DMS 273 (cell line): ENCODE data around the gene FRAS1.

Experiments used
- DNase-seq: peaks from one replicate; lab custom pipeline; 2025; ENCODE audit not compliant: unreplicated experiment; lab: John Stamatoyannopoulos, UW

The FRAS1 gene

GRCh38 chr4:78099058-78099457 lies 41.9 kb downstream of the FRAS1 start:
- DNase-seq = no peak

GRCh38 chr4:78100060-78100459 lies 42.9 kb downstream of the FRAS1 start:
- DNase-seq = no peak

- DNase-seq = no peak
Observed at GRCh38 chr4:78119698-78120097, 62.6 kb downstream of the FRAS1 start.

- DNase-seq = no peak
Observed at GRCh38 chr4:78120144-78120880, 63.2 kb downstream of the FRAS1 start.

- DNase-seq = no peak
Observed at GRCh38 chr4:78121338-78121904, 64.3 kb downstream of the FRAS1 start.

GRCh38 chr4:78125834-78126331 lies 68.8 kb downstream of the FRAS1 start:
- DNase-seq = peak; percentile 78

GRCh38 chr4:78129383-78130108 lies 72.4 kb downstream of the FRAS1 start:
- no peak for DNase-seq

- DNase-seq = no peak
Observed at GRCh38 chr4:78131403-78131802, 74.3 kb downstream of the FRAS1 start.

GRCh38 chr4:78136109-78137081 lies 79.3 kb downstream of the FRAS1 start:
- DNase-seq = no peak

- no peak for DNase-seq
Observed at GRCh38 chr4:78137532-78137931, 80.4 kb downstream of the FRAS1 start.

GRCh38 chr4:78138252-78138651 lies 81.1 kb downstream of the FRAS1 start:
- no peak for DNase-seq

- DNase-seq = no peak
Observed at GRCh38 chr4:78143634-78144033, 86.5 kb downstream of the FRAS1 start.

- no peak for DNase-seq
Observed at GRCh38 chr4:78145008-78145407, 87.9 kb downstream of the FRAS1 start.

- no peak for DNase-seq
Observed at GRCh38 chr4:78145622-78146021, 88.5 kb downstream of the FRAS1 start.

- no peak for DNase-seq
Observed at GRCh38 chr4:78149751-78150542, 92.8 kb downstream of the FRAS1 start.

- no peak for DNase-seq
Observed at GRCh38 chr4:78150543-78150864, 93.4 kb downstream of the FRAS1 start.

GRCh38 chr4:78152795-78153194 lies 95.7 kb downstream of the FRAS1 start:
- no peak for DNase-seq

- DNase-seq = no peak
Observed at GRCh38 chr4:78154972-78155590, 98.0 kb downstream of the FRAS1 start.

GRCh38 chr4:78155616-78156105 lies 98.5 kb downstream of the FRAS1 start:
- DNase-seq = no peak

- DNase-seq = no peak
Observed at GRCh38 chr4:78156520-78156919, 99.4 kb downstream of the FRAS1 start.
